ENCODE data around the gene PLPP3. TPM values are rescaled to one million over a fixed set of nuclear protein-coding genes. Genes with fewer than 3 reads are reported as not detected.

PLPP3 gene
- total RNA-seq, 1 donor: 1.4 TPM

GRCh38 chr1:56464294-56464693 lies 115.1 kb downstream of the PLPP3 start:
- no peaks in the 10 kb centered on the region for H3K9me3 ChIP-seq (ENCODE audit: low read depth, low read length)
- H3K4me3 ChIP-seq (ENCODE audit: low read length): no peak overlapping the region
- peaks cover 20% of the 10 kb centered on the region for H3K4me1 ChIP-seq (ENCODE audit: insufficient read depth, low read length)
- no peaks in the 10 kb centered on the region for H3K27me3 ChIP-seq (ENCODE audit: insufficient read depth, low read length)

DNA sequence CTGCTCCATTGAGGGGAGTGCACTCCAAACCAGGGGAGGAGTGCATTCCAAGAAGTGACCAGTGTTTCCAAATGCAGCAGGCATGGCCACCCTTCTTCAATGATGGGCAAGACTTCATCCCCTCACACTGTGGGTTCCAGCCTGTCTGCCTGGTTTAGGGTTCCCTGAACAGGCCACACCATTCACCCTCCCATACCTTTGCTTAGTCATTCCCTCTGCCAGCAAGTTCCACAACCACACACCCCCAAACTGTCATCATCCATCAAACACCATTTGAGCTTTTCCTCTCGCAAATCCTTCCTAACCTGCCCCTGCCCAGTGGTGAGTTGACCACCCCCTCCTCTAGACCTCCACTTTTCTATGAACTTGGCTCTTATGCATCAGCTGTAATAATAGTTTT lies 116.0 kb downstream of the PLPP3 start:
- Histone ChIP-seq H3K4me3 (ENCODE audit: low read length) (no peak overlapping the region), H3K27me3 (ENCODE audit: insufficient read depth, low read length) (no peaks in the 10 kb centered on the region), H3K9me3 (ENCODE audit: low read depth, low read length) (no peaks in the 10 kb centered on the region), H3K4me1 (ENCODE audit: insufficient read depth, low read length) (peaks cover 18% of the 10 kb centered on the region)

- peaks cover 17% of the 10 kb centered on the region for H3K4me1 ChIP-seq (ENCODE audit: insufficient read depth, low read length)
- no peaks in the 10 kb centered on the region for H3K9me3 ChIP-seq (ENCODE audit: low read depth, low read length)
- H3K27me3 ChIP-seq (ENCODE audit: insufficient read depth, low read length): no peaks in the 10 kb centered on the region
- H3K4me3 ChIP-seq (ENCODE audit: low read length): no peak overlapping the region
Observed at GRCh38 chr1:56462209-56462608, 117.2 kb downstream of the PLPP3 start.

- Histone ChIP-seq H3K9me3 (ENCODE audit: low read depth, low read length) (no peaks in the 10 kb centered on the region), H3K4me3 (ENCODE audit: low read length) (no peak overlapping the region), H3K4me1 (ENCODE audit: insufficient read depth, low read length) (peaks cover 9% of the 10 kb centered on the region), H3K27me3 (ENCODE audit: insufficient read depth, low read length) (no peaks in the 10 kb centered on the region)
Observed at GRCh38 chr1:56461158-56462127, 117.9 kb downstream of the PLPP3 start.

DNA sequence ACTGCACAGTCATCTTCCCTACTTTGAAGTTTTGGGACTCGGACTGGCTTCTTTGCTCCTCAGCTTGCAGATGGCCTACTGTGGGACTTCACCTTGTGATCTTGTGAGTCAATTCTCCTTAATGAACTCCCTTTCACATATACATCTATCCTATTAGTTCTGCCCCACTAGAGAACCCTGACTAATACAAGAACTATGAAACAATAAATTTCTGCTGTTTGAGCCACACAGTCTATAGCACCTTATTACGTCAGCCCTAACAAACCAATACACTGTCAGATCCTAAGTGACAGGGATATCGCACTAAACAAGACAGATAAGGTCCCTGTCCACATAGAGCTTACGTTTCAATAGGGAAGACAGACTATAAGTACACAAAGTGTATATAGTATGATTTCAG lies 120.1 kb downstream of the PLPP3 start:
- no peaks in the 10 kb centered on the region for H3K4me1 ChIP-seq (ENCODE audit: insufficient read depth, low read length)
- H3K4me3 ChIP-seq (ENCODE audit: low read length): no peak overlapping the region
- no peaks in the 10 kb centered on the region for H3K27me3 ChIP-seq (ENCODE audit: insufficient read depth, low read length)
- no peaks in the 10 kb centered on the region for H3K9me3 ChIP-seq (ENCODE audit: low read depth, low read length)

DNA sequence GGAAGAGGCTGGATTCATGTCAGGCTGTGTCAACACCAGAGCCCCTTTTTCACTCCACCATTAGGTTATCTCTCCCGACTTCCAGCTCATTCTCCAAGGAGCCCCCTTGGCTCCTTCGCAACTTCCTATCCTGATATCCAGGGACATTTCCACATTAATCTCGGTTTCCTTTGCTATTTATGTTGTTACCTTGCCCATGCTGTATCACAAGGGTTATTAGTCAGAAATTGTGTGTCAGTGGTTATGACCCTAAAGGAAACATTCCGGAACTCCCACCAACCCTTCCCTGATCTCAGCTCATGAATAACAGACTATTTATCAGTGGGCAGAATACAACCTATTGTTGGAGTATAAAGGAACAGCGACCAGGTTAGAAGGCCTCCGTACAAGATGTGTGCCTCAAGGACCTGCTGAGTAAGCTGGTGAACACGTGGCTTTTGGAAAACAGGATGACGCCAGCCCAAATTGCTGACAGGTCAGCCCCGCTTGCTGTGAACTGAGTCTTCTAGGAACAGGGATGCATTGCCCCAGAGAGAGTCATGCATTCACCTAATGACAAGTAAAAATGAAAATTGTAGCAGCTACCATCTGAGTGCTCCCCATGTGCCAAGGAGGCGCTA lies 121.5 kb downstream of the PLPP3 start:
- Histone ChIP-seq H3K4me1 (ENCODE audit: insufficient read depth, low read length) (no peaks in the 10 kb centered on the region), H3K4me3 (ENCODE audit: low read length) (no peak overlapping the region), H3K9me3 (ENCODE audit: low read depth, low read length) (no peaks in the 10 kb centered on the region), H3K27me3 (ENCODE audit: insufficient read depth, low read length) (no peaks in the 10 kb centered on the region)

- no peak overlapping the region for H3K4me3 ChIP-seq (ENCODE audit: low read length)
- H3K4me1 ChIP-seq (ENCODE audit: insufficient read depth, low read length): no peaks in the 10 kb centered on the region
- no peaks in the 10 kb centered on the region for H3K27me3 ChIP-seq (ENCODE audit: insufficient read depth, low read length)
- H3K9me3 ChIP-seq (ENCODE audit: low read depth, low read length): no peaks in the 10 kb centered on the region
Observed at GRCh38 chr1:56456435-56457101, 122.8 kb downstream of the PLPP3 start.

- H3K4me1 ChIP-seq (ENCODE audit: insufficient read depth, low read length): no peaks in the 10 kb centered on the region
- H3K27me3 ChIP-seq (ENCODE audit: insufficient read depth, low read length): no peaks in the 10 kb centered on the region
- H3K4me3 ChIP-seq (ENCODE audit: low read length): no peak overlapping the region
- no peaks in the 10 kb centered on the region for H3K9me3 ChIP-seq (ENCODE audit: low read depth, low read length)
Observed at GRCh38 chr1:56453417-56454078, 125.8 kb downstream of the PLPP3 start.

GRCh38 chr1:56453016-56453415 lies 126.3 kb downstream of the PLPP3 start:
- Histone ChIP-seq H3K27me3 (ENCODE audit: insufficient read depth, low read length) (no peaks in the 10 kb centered on the region), H3K4me1 (ENCODE audit: insufficient read depth, low read length) (no peaks in the 10 kb centered on the region), H3K4me3 (ENCODE audit: low read length) (no peak overlapping the region), H3K9me3 (ENCODE audit: low read depth, low read length) (no peaks in the 10 kb centered on the region)

DNA sequence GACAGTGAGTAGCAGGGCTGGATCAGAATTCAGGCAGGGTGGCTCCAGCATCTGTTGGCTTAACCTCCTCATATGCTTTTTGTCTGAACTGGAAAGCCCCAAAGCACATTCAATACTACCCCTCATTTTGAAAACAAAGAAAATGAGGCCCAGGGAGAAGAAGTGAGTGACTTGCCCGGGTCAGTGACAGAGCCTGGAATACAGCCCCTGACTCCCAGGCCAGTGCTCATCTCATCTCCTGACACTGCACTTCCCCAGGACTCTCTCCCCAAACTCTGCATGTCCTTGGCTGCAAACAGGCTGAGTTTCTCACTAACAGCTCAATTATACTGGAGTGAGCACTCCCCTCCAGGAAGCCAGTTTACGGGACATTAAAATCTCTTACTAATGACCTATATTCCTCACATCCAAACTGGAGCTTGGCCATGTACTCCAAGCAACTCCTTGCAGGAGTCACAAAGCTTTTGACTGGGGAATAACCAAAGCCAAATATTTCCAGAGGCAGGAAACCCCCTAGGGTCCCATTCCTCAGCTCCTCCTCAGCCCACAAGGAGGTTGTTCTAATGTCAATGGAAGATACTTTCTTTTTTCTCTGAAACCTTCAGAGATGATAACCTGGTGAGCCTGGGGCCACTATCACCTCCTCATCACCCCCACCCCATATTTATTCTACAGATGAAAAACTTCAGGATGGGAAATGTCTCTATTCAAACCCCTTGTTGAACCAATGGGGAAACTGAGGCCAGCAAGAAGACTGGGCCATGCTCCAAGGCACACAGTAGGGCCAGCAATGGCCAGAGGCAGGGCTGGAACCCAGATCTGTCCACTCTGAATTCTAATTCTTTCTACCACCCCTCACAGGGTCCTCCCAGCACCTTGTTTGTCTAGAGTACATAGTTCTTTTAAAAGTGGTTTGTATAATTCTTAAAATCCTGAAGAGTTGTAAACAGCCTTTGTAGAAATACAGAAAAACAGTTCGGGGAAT lies 127.0 kb downstream of the PLPP3 start:
- H3K27me3 ChIP-seq (ENCODE audit: insufficient read depth, low read length): no peaks in the 10 kb centered on the region

DNA sequence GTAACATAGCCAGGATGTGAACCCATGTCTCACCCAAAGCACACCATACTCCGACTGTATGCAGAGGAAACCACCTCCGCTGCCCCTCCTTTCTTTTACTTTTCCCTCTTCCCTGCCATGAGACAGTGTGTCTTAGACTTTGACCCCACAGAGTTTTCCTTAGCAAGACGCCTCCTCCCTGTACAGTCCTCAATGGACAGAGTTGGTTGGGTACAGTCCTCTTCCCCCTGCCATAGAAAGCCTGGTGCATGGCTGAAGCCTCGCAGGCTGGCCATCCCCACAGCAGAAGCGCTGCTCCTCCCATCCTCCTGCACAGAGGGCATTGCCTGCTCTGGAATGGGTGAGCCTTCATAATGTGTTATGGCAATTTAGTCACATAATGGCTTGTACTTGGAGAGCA lies 127.9 kb downstream of the PLPP3 start:
- no peak overlapping the region for H3K4me3 ChIP-seq (ENCODE audit: low read length)
- H3K27me3 ChIP-seq (ENCODE audit: insufficient read depth, low read length): no peaks in the 10 kb centered on the region
- no peaks in the 10 kb centered on the region for H3K9me3 ChIP-seq (ENCODE audit: low read depth, low read length)
- H3K4me1 ChIP-seq (ENCODE audit: insufficient read depth, low read length): no peaks in the 10 kb centered on the region

More for the DNA sequence above, 127.0 kb downstream of the PLPP3 start:
- Histone ChIP-seq H3K4me3 (ENCODE audit: low read length) (no peak overlapping the region), H3K9me3 (ENCODE audit: low read depth, low read length) (no peaks in the 10 kb centered on the region), H3K4me1 (ENCODE audit: insufficient read depth, low read length) (no peaks in the 10 kb centered on the region)

GRCh38 chr1:56450004-56450666 lies 129.2 kb downstream of the PLPP3 start:
- H3K9me3 ChIP-seq (ENCODE audit: low read depth, low read length): no peaks in the 10 kb centered on the region
- H3K4me3 ChIP-seq (ENCODE audit: low read length): no peak overlapping the region
- no peaks in the 10 kb centered on the region for H3K27me3 ChIP-seq (ENCODE audit: insufficient read depth, low read length)
- H3K4me1 ChIP-seq (ENCODE audit: insufficient read depth, low read length): peaks cover 6% of the 10 kb centered on the region

- no peaks in the 10 kb centered on the region for H3K9me3 ChIP-seq (ENCODE audit: low read depth, low read length)
- no peaks in the 10 kb centered on the region for H3K27me3 ChIP-seq (ENCODE audit: insufficient read depth, low read length)
- peaks cover 14% of the 10 kb centered on the region for H3K4me1 ChIP-seq (ENCODE audit: insufficient read depth, low read length)
- H3K4me3 ChIP-seq (ENCODE audit: low read length): no peak overlapping the region
Observed at GRCh38 chr1:56448529-56449300, 130.6 kb downstream of the PLPP3 start.
